ENCODE results near the gene ST3GAL3. TPM values are rescaled to one million over a fixed set of nuclear protein-coding genes. Genes with fewer than 3 reads are reported as not detected.

Gene ST3GAL3
- total and polyA plus RNA-seq, 2 donors (not counting 3 experiments of a cell fraction or from before 2014, with no cell fraction given): 14.3 to 35.8 TPM

DNA sequence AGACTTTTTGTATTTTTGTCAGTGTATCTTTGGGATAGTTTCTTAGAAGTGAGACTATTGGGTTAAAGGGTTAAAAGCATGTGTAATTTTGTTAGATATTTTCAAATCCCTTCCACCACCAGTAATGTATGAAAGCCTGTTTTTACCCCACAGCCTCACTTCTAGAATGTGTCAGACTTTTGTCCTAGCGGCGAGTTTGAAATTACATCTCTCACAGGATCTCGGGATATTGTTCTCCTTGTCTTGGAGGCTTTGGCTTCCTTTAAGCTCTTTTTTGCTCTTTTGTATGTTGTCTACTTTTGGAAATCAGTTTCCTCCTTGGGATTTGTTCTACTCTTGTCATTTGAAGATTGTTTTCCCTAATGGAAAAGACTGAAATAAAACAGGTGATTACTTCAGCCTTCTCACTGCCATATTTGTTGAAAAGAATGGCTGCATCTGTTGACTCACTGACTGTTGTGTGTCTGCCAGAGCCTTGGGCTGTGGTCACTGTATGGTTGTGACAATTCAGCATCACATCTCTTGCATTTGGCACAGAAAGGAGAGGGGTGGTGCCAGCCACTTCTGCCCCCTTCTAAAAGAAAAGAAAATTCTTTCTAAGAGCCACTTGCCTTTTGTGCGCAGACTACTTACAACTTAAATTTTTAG lies 22.6 kb downstream of the ST3GAL3 start:
- POLR2A ChIA-PET: no interaction called here
- BruUV-seq (replicated peaks): no TSS peak
- Histone ChIP-seq H2AFZ (ENCODE audit: low read depth, low read length) (no peak overlapping the region), H4K20me1 (replicated peaks; ENCODE audit: control insufficient read depth, extremely low read depth, insufficient read depth, low read length) (no peaks in the 10 kb centered on the region), H3K79me2 (ENCODE audit: control insufficient read depth, insufficient read depth, low read length) (peaks cover 16% of the 10 kb centered on the region), H3K27me3 (ENCODE audit: control insufficient read depth in 2 of 2, insufficient read depth in 2 of 2, low read length in 2 of 2) (no peaks in the 10 kb centered on the region), H3K4me1 (ENCODE audit: control insufficient read depth, extremely low read depth, insufficient read depth, low read length) (no peaks in the 10 kb centered on the region), H3K9me3 (replicated peaks; ENCODE audit: control insufficient read depth, insufficient read depth, low read length) (no peaks in the 10 kb centered on the region), H3K36me3 (ENCODE audit: control insufficient read depth in 2 of 2, extremely low read depth in 1 of 2, insufficient read depth in 2 of 2, low read length in 2 of 2) (no peaks in the 10 kb centered on the region), H3K4me3 (replicated peaks in 1 of 3; ENCODE audit: insufficient read depth in 1 of 3, low read depth in 1 of 3, low read length in 3 of 3) (no peak overlapping the region), H3K9me1 (replicated peaks; ENCODE audit: control insufficient read depth, extremely low read depth, insufficient read depth, low read length) (no peaks in the 10 kb centered on the region), H3K27ac (ENCODE audit: insufficient read depth, low read depth, low read length) (no peak overlapping the region), H3K9ac (replicated peaks; ENCODE audit: extremely low read depth, insufficient read depth, low read length) (no peak overlapping the region), H3K4me2 (ENCODE audit: insufficient read depth, low read length) (no peak overlapping the region)
- peak; percentile 54 for FAIRE-seq
- CTCF ChIA-PET: no interaction called here
- dilution Hi-C loops (cut with MboI; ENCODE audit: extremely low pct_ligation_motif_present, low sequenced_read_pairs): no loop called here
- intact Hi-C loops (cut with micrococcal nuclease): no loop called here
- DNase-seq (ENCODE audit: low read depth, low spot score): no peak
- TF ChIP-seq, protein P1, sequence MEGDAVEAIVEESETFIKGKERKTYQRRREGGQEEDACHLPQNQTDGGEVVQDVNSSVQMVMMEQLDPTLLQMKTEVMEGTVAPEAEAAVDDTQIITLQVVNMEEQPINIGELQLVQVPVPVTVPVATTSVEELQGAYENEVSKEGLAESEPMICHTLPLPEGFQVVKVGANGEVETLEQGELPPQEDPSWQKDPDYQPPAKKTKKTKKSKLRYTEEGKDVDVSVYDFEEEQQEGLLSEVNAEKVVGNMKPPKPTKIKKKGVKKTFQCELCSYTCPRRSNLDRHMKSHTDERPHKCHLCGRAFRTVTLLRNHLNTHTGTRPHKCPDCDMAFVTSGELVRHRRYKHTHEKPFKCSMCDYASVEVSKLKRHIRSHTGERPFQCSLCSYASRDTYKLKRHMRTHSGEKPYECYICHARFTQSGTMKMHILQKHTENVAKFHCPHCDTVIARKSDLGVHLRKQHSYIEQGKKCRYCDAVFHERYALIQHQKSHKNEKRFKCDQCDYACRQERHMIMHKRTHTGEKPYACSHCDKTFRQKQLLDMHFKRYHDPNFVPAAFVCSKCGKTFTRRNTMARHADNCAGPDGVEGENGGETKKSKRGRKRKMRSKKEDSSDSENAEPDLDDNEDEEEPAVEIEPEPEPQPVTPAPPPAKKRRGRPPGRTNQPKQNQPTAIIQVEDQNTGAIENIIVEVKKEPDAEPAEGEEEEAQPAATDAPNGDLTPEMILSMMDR (IDR thresholded peaks at IDR 0.05; ENCODE audit: extremely low read depth in 1 of 2, insufficient read depth in 1 of 2, low read depth in 1 of 2, low read length in 2 of 2): no peak
- TF ChIP-seq POLR2AphosphoS5 (IDR thresholded peaks at IDR 0.05; ENCODE audit: insufficient read depth, low read depth, low read length): no peak
- no peak for TF ChIP-seq POLR2A (IDR thresholded peaks at IDR 0.05; ENCODE audit: low read depth, low read length)
- TF ChIP-seq FOS (IDR thresholded peaks at IDR 0.05; ENCODE audit: borderline replicate concordance, insufficient read depth, low read length): no peak
- TF ChIP-seq MYC (IDR thresholded peaks at IDR 0.05; ENCODE audit: low read depth, low read length): no peak
- no peak for TF ChIP-seq GATA2 (IDR thresholded peaks at IDR 0.05; ENCODE audit: insufficient read depth, insufficient read length, low read depth, low read length)
- TF ChIP-seq, protein P2, sequence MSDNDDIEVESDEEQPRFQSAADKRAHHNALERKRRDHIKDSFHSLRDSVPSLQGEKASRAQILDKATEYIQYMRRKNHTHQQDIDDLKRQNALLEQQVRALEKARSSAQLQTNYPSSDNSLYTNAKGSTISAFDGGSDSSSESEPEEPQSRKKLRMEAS (IDR thresholded peaks at IDR 0.05; ENCODE audit: insufficient read depth, insufficient read length): no peak
- no peak for TF ChIP-seq JUN (IDR thresholded peaks at IDR 0.05; ENCODE audit: borderline replicate concordance, insufficient read depth, insufficient read length, low read depth)
- no peak for TF ChIP-seq EZH2 (IDR thresholded peaks at IDR 0.05; ENCODE audit: borderline replicate concordance, low read depth, low read length, severe bottlenecking)
